Thyroid gland (tissue), 4 donors: ENCODE results near the gene TKFC. TPM values are rescaled to one million over a fixed set of nuclear protein-coding genes. Genes with fewer than 3 reads are reported as not detected.

Experiments
- DNase-seq, 2 donors: peaks; one replicate each; pipeline ENCODE4 v3.0.0-alpha.2; 2019
- H3K27ac ChIP-seq, 3 donors: fragments of 200-600 bp; sonication (generic); 1 replicate in 2 of 3; 2 replicates in 1 of 3; pipeline ENCODE4 v1.5.1; 2016 to 2019; ENCODE audit warnings: mild to moderate bottlenecking in 1 of 3, moderate library complexity in 1 of 3
- H3K27me3 ChIP-seq: fragments of 200-600 bp; sonication (generic); one replicate; pipeline ENCODE4 v1.5.1; 2019
- H3K36me3 ChIP-seq, 2 donors: fragments of 200-600 bp; sonication (generic); one replicate each; pipeline ENCODE4 v1.5.1; 2016 to 2019
- H3K4me1 ChIP-seq, 2 donors: fragments of 200-600 bp; sonication (generic); one replicate each; pipeline ENCODE4 v1.5.1; 2017 to 2019
- H3K4me3 ChIP-seq, 3 donors: fragments of 200-600 bp; sonication (generic); replicated peaks in 1 of 3; 1 replicate in 2 of 3; 2 replicates in 1 of 3; pipeline ENCODE4 v1.5.1; 2016; ENCODE audit warnings: mild to moderate bottlenecking in 1 of 3
- H3K9me3 ChIP-seq: fragments of 200-600 bp; sonication (generic); one replicate; pipeline ENCODE4 v1.5.1; 2017
- CTCF ChIP-seq, 6 experiments: fragments of 200-600 bp in 3 of 6; fragments of 450-650 bp in 3 of 6; sonication (generic) in 3 of 6; IDR thresholded peaks; one replicate each; pipeline ENCODE4 v1.5.1; 2016 to 2019; ENCODE audit warnings: antibody characterized with exemption in 6 of 6, mild to moderate bottlenecking in 2 of 6, inconsistent platforms in 1 of 6, moderate library complexity in 1 of 6
- POLR2A ChIP-seq, 2 donors: fragments of 450-650 bp; IDR thresholded peaks; one replicate each; pipeline ENCODE4 v1.6.1; 2017; ENCODE audit warnings: antibody characterized with exemption in 2 of 2, mild to moderate bottlenecking in 2 of 2, moderate library complexity in 1 of 2
- WGBS, 2 donors: methylation state at CpG; one replicate each; pipeline ENCODE4 v1.1.5; 2017; 5-methylcytosine and 5-hydroxymethylcytosine counted together
- intact Hi-C: fragments of 100-400 bp; cut with DNase I; formaldehyde crosslinking; loops from one replicate; pipeline ENCODE4 v1.15.1; 2023
- total RNA-seq, 4 donors: library from RNA; depleted of rRNA; stranded (reverse); fragments of >200 nt; gene quantifications; one replicate each; pipeline ENCODE4 v1.2.3, GENCODE V29; 2016

TKFC gene
- total RNA-seq, 4 donors from 2014 or later: 27.0 to 62.8 (median 43.6) TPM

- intact Hi-C loops: no loop called here
- DNase-seq: no peak
- Histone ChIP-seq H3K27ac (no peak overlapping the region), H3K4me1 (no peaks in the 10 kb centered on the region), H3K4me3 (no peak overlapping the region), H3K36me3 (peaks cover 13 to 26% of the 10 kb centered on the region in 2 donors), H3K9me3 (no peaks in the 10 kb centered on the region), H3K27me3 (no peaks in the 10 kb centered on the region)
- TF ChIP-seq POLR2A (IDR thresholded peaks at IDR 0.05) (no peak), CTCF (IDR thresholded peaks at IDR 0.05) (no peak)
- WGBS, 2 donors: 86 to 90% methylated on average over 15 of the region's 15 CpGs
Measured at GRCh38 chr11:61353131-61354067, 20.4 kb downstream of the TKFC start.

- Histone ChIP-seq H3K27me3 (no peaks in the 10 kb centered on the region), H3K4me3 (no peak overlapping the region), H3K4me1 (no peaks in the 10 kb centered on the region), H3K36me3 (peaks cover 11 to 20% of the 10 kb centered on the region in 2 donors), H3K9me3 (no peaks in the 10 kb centered on the region), H3K27ac (no peak overlapping the region)
- WGBS, 2 donors: 92 to 93% methylated on average over 2 of the region's 2 CpGs
- intact Hi-C loops: no loop called here
- DNase-seq: no peak
- TF ChIP-seq CTCF (IDR thresholded peaks at IDR 0.05): no peak
- TF ChIP-seq POLR2A (IDR thresholded peaks at IDR 0.05): no peak
Measured at GRCh38 chr11:61354208-61354607, 21.2 kb downstream of the TKFC start.

GRCh38 chr11:61356706-61357105 lies 23.7 kb downstream of the TKFC start:
- H3K36me3 ChIP-seq: peaks cover 0 to 10% of the 10 kb centered on the region in 2 donors

GRCh38 chr11:61357233-61357893 lies 24.3 kb downstream of the TKFC start:
- no peak for TF ChIP-seq POLR2A (IDR thresholded peaks at IDR 0.05)
- no peak for TF ChIP-seq CTCF (IDR thresholded peaks at IDR 0.05)

More at GRCh38 chr11:61356706-61357105, 23.7 kb downstream of the TKFC start:
- Histone ChIP-seq H3K9me3 (no peaks in the 10 kb centered on the region), H3K4me3 (no peak overlapping the region), H3K27me3 (no peaks in the 10 kb centered on the region), H3K4me1 (peaks cover 6 to 10% of the 10 kb centered on the region in 2 donors), H3K27ac (no peak overlapping the region)
- no peak for TF ChIP-seq CTCF (IDR thresholded peaks at IDR 0.05)
- TF ChIP-seq POLR2A (IDR thresholded peaks at IDR 0.05): no peak
- 94 to 100% methylated on average over 4 of the region's 4 CpGs for WGBS, 2 donors
- intact Hi-C loops: no loop called here
- no peak for DNase-seq

DNA sequence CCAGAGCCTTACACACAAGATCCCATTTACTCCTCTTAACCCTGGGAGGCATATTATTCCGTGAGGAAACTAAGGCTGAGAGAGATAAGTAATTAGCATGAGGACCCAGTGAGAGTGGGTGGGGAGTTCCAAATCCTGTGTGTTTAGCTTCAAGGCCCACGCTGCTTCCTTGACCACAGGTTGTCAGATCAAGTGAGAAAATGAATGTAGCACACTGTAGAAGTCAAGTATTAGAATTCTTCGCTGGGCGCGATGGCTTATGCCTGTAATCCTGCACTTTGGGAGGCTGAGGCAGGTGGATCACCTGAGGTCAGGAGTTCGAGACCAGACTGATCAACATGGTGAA lies 24.8 kb downstream of the TKFC start:
- Histone ChIP-seq H3K36me3 (peaks cover 0 to 10% of the 10 kb centered on the region in 2 donors), H3K4me3 (no peak overlapping the region), H3K9me3 (no peaks in the 10 kb centered on the region), H3K4me1 (peaks cover 6 to 13% of the 10 kb centered on the region in 2 donors), H3K27me3 (no peaks in the 10 kb centered on the region), H3K27ac (no peak overlapping the region)
- DNase-seq: no peak
- TF ChIP-seq POLR2A (IDR thresholded peaks at IDR 0.05): no peak
- no peak for TF ChIP-seq CTCF (IDR thresholded peaks at IDR 0.05)
- intact Hi-C loops: no loop called here
- 92 to 93% methylated on average over 6 of the region's 6 CpGs for WGBS, 2 donors

More at GRCh38 chr11:61357233-61357893, 24.3 kb downstream of the TKFC start:
- Histone ChIP-seq H3K9me3 (no peaks in the 10 kb centered on the region), H3K36me3 (peaks cover 0 to 10% of the 10 kb centered on the region in 2 donors), H3K4me1 (peaks cover 6 to 10% of the 10 kb centered on the region in 2 donors), H3K27me3 (no peaks in the 10 kb centered on the region), H3K4me3 (no peak overlapping the region), H3K27ac (no peak overlapping the region)
- no peak for DNase-seq
- intact Hi-C loops: no loop called here
- WGBS, 2 donors: 94% methylated on average over 8 to 9 of the region's 9 CpGs
